ENCODE data around the gene PCP4.

The PCP4 gene

DNA sequence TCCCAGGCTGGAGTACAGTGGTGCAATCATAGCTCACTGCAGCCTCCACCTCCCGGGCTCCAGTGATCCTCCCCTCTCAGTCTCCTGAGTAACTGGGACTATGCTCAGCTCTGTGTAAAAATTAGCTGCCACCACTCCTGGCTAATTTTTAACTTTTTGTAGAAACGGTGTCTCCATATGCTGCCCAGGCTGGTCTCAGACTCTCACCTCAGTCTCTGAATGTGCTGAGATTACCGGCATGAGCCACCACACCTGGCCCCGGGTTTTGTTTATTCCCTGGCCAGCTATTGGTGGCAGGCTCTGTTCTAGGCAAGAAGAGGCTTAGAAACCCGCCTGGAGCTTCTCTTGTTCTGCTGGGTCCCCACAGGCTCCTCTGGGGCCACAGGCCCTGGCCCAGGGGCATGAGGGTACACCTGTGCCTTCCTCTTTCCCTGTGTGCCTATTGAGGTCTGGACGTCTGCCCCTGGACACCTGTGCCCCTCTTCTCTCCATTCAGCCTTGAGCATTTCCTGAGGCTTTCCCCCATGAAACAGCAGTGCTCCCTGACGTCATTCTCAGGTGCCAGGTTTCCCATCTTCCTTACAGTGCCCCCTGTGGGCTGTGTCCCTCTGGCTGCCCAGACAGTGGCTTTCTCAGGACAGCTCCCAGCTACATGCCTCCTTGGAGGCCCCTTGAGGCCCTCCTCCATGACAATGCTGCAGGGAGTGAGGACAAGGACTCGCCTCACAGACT is 57.5 kb downstream of the PCP4 start:
- no peak for DNase-seq (ENCODE audit: low spot score)

DNA sequence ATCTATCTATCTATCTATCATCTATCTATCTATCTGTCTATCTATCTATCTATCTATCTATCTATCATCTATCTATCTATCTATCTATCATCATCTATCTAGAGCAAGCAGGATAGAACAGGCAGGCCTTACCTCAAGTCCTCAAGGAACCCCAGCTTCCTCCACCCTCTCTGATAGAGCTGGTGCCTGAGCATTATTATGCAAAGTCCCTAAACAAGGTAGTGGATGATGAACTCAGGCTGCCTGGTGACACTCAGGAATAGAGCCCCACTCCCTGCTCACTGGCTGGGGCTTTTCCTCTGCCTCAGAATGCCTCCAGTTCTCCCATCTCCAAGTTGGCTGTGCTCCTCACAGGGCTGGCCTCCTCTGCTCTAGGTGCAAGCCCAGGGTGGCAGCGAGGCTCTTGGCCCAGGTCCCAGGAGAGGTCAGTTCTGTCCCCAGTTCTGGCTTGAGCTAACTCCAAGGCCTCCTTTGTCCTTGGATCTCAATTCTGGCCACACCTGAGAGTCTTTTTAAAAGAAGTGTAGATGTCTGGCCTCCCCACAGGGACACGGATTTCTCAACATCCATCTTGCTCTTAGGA is 60.2 kb downstream of the PCP4 start:
- DNase-seq (ENCODE audit: low spot score): no peak

DNA sequence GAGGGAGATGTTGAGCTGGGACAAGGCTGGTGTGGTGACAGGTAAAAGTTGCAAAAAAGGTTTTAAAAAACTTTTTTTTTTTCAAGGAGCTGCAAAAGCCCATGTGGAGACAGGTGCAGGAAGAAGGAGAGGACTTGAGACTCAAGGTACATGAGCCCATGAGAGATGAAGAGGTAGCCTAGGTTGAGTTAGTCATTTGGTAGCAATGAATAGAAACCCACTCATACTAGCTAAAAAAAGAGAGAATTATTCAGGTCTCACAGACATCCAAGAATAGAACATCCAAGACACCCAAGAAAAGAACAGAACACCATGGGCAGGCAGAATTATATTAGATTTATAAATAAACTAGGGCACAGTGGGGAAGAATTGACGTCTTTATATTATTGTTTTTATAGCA is 65.1 kb downstream of the PCP4 start:
- no peak for DNase-seq (ENCODE audit: low spot score)

DNA sequence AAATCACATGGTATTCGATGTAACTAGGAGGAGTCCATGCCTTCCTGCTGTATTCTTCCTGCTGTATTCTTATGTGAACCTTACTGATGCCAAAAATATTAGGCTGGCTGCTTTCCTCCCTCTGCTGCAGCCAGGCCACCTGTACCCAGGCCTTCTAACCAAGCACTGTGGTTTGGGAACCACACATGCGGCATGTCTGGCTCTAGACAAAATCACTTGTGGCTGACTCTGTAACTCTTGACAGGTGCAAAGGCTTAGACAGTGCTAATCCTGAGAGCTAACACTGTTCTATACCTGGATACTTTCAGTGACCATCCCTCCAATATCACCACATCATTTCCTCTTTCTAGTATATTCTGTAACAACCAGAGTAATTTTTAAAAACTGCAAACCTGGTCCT is 67.7 kb downstream of the PCP4 start:
- no peak for DNase-seq (ENCODE audit: low spot score)

DNA sequence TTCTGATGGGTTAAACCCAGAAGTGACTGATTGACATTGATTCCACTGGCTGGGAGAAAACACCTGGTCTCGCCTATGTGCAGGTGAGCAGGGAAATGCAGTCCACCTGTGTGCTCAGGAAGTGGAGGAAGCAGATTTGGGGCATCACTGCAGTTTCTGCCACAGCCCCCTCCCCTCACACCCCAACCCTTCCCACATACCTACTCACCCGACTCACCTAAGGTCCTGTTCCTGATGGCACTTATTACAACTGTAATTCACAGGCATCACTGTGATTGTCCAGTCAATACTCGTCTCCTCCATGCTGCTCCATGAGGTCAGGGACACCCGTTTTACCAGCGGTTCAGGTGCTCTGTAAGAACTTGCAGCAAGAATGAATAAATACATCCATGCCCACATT is 68.5 kb downstream of the PCP4 start:
- DNase-seq (ENCODE audit: low spot score): no peak

DNA sequence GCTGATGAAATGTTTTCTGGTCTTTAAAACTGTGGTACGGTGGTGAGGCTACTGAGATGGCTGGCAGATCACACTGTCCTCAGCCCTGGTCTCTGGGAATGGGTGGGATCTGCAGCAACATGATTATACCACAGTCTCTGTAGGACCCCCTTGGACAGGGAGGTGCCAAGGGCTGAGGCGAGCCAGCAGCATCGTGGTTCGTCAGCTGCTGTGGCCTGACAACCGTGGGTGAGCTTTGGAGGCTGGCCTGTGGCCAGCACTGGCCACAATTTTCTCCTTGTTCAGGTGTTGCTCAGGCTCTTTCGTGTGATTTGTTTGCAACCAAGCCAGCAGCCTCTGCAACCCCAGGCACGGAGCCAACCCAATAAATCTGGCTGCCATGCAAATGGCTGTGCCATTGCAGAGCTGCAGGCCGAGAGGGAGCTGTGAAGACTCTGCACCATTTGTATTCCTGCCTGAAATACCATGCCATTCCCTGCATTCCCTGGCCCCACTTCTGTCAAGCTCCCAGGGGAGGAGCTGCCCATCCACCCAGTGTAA is 70.9 kb downstream of the PCP4 start:
- no peak for DNase-seq (ENCODE audit: low spot score)

DNA sequence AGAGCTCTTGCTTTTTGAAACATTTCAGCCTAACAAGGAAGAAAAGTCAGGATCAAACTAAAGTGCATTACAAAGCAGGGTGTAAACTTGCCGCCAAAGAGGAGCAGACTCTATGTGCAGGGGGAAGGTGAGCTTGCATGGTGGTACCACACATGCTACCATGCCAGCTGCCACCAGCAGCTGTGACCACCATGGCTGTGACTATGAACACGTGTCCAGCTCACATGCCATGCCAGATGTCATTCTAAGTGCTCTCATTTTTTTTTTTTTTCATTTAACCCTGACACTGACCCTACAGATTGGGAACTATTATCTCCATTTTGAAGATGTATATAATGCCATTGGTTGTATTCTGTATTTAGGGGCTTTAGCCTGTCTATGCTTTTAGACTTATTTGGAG is 79.0 kb downstream of the PCP4 start:
- no peak for DNase-seq (ENCODE audit: low spot score)

DNA sequence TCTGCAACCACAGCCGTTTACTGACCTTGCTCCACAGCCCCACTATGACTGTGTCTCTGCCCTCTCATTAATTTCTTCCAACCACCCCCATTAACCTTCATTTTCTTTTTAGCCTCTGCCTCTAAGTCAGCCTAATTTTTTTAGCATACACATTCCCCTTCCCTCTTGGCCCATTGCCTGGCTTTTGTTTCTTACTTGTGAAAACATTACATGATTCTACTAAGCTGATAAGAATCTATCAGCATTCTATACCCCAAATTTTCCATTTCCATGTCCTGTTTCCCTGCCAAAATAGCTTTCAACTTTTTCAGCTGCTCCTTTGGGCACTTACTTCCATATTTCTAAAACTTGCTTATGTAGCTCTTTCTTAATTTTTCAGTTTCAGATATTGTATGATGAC is 79.8 kb downstream of the PCP4 start:
- no peak for DNase-seq (ENCODE audit: low spot score)

DNA sequence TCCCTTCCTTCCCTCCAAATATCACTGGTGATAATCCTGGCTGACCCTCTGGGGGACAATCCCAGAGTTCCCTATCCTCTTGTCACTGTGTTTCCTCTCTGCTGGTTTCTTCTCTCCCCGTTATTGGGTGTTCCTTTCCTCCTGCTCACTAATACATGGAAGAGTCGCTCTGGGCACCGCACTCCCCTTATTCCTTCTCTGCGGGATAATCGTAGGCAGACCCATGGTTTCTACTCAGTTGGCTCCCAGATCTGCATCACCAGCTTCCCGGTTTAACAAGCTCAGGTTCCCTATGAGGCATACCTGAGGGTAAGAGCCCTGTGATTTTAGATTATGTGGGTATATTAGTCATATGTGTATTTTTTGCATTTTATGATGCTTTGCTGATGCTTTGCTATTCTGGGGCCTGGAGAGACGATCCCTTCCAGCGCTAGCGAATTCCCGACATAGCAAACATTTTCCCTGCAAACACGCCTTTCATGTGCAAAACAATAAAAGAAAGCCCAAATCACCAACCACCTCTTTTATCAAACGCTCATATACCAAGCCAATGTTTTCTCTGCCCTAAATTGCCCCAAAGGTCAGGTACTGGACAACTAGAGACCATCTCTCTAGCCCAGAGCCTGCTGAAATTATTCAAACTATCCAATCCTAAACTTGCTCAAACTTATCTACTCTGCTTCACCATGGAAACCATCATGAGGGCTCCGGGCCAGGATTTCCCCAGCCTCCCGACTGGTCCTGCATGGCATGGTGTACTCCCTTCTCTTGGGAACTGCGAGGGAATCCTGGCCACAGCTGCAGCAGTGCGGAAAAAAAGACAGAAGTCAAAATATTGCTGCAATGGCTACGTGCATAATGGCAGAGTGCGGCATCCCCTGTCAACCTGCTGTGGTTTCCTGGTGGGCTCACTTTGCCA is 84.2 kb downstream of the PCP4 start:
- DNase-seq (ENCODE audit: low spot score): no peak

DNA sequence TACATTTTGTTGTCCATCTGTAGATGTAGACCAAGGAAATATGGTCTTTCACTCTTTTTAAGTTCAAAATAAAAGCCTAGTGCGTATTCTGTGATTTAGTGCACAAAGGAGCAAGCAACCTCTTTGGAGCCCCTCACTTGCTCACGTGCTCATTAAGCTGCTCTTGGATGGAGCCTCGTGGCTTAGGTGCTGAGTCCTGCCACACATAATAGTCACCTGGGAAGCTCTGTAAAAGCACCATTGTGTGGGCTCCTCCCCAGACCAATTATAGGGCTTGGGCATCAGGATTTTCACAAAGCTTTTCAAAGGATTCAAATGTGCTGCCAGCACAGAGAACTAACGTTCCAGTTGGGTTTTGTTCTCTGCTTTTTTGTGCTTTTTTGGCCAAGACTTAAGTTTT is 85.0 kb downstream of the PCP4 start:
- no peak for DNase-seq (ENCODE audit: low spot score)

DNA sequence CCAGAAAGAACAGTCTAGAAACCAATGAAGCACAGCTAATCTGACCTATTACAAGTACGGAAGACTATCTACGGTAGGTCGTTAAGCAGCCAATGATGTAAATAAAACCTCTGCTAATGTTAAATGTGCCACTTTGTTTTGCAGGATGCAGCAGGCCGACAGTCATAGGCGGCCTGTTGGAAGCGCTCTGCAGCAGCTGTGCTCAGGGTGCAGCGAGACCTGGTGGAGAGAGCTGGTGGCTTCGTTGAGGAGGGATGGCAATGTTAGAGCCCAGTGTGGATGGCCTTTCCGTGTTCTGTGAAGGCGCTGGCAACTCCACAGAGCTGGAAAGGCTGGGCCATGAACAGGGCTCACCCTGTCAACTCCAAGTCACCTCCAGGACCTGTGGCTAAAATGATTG is 87.3 kb downstream of the PCP4 start:
- no peak for DNase-seq (ENCODE audit: low spot score)

DNA sequence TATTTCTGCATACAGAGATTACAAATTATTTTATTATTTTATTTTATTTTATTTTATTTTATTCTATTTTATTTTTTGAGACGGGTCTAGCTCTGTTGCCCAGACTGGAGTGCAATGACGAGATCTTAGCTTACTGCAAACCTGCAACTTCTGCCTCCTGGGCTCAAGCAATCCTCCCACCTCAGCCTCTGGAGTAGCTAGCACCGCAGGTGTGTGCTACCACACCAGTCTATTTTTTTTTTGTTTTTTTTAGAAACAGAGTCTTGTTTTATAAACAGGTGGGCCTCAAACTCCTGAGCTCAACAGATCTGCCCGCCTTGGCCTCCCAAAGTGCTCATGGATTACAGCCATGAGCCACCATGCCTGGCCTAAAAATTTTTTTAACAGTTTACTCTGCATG is 88.1 kb downstream of the PCP4 start:
- no peak for DNase-seq (ENCODE audit: low spot score)

DNA sequence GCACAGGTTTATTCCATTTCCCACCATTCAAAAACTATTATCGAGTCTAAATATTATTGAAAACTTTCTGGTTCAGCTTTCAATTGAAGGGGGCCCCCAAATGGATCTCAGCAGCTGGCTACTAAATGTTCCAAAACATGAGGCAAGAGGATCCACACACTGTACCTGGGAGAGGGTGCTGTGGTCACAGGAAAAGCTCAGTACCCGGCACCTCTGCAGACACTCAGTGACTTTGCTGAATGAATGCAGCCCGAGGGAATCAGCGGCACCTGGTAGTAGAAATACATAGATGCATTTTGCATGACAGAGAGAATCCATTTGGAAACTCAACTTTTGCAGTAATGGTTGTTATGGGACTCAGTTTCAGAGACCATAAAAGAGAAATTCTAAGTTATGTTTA is 89.3 kb downstream of the PCP4 start:
- no peak for DNase-seq (ENCODE audit: low spot score)

DNA sequence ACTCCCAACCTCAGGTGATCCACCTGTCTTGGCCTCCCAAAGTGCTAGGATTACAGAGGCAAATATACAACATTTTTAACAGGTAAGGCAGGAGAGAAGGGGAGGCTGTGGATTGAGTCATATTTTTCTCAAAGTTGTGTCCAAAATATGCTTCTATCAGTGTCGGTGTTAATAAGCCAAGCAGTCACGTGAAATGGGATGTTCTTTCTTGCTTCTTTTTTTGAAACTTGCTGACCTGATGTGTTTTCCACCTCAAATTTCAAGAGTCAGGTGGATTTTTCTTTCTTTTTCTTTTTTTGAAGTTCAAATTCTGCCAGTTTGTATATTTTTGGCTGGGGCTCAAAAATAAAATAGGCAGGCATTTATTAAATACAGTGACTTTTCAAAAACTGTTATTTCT is 91.5 kb downstream of the PCP4 start:
- DNase-seq (ENCODE audit: low spot score): no peak

DNA sequence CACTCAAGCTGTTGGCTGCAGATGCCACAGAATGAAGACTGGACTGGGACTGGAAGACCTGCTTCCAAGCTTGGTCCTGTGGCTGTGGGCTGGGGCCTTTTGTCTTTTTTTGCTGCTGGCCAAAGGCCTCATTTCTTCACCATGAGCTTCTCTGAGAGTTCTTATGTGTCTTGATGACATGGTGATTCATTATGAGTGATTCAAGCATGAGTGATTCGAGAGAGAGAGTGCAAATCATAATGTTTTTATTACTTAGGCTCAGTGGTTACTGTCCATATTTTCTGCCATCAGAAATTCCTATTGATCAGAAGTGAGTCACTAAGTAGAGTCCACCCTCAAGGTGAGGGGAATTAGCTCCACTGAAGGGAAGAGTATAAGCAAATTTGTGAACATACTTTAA is 94.0 kb downstream of the PCP4 start:
- DNase-seq (ENCODE audit: low spot score): no peak

DNA sequence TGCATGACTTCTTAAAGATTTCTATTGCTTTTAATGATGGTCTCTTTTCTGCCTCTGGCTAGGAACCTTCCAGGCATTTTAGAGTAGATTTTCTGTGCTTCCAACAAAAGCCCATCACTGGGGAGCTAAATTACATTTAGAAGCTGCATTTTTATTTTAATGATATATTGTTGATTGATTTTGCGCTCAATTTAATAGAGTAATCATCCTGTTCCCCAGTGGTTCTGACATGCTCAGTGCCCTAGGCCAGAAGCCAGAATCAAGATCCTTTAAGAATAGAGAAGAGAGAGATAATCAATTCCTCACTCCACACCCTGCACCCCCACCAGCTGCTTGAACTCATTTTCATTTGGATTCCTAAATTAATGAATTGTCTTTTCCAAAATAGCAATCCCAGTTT is 97.8 kb downstream of the PCP4 start:
- DNase-seq (ENCODE audit: low spot score): no peak

DNA sequence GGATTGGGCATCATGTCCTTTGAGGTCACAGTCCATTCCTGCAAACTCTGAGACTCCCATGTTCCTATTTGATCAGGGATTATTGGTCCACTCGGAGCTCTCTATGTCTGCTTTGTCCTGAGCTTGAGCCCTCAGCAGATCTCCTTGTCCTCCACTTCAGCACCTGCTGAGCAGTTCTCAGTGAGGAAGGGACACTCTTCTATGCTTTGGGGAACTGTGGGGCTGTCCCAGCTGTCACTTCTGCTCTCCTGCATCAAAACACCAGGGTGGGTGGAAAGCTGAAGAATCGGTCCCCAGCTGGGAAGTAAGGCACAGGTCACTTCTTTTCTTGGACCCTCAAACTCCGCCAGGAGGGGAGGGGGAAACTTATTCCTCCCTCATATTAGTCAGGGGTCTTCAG is 99.5 kb downstream of the PCP4 start:
- DNase-seq (ENCODE audit: low spot score): no peak

DNA sequence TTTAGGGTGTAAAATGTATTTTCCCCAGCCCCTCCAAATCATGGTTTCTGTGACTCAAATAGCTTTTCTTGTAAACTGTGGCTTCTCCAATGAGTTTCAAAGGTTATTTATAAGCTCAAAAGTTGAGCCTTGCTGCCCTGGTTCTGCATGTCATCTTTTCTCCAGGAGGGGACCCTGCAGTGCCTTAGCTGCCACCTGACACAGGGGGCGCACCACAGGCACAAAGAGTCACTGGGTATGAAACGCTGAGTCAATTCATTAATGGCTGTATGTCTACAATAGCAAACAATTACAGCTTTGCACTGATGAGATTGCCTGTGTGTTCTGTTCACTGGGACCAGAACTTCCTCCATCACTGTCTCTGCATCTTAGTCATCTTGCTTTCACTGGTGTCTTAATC is 100.8 kb downstream of the PCP4 start:
- DNase-seq (ENCODE audit: low spot score): no peak

DNA sequence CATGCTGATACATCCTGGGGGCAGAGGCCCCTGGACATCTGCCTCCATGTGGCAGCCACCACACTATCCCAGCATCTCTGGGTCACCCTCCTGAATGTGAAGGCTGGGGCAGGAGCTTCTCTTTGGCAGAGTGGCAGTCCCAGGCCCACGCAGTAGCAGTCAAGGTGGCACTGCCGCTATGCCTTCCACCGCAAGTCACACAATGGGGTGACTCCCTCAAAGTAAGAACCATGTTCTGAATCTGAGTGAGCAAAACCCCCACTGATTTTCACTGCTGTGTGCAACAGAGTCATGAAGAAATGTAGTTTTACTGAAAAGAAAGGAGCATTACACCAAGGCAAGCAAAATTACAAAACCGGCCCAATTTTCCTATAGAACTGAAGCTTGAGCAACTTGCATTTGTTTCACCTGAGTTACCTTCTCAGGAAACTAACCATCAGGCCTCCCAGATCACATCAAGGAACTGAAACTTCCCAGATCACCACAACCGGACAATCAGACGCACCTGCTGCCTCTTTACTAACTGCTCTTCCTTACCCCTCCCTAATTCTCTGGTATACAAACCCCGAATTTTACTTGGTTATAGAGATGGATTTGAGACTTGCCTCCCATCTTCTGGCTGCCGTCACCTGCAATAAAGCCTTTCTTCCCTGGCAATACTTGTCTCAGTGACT is 102.6 kb downstream of the PCP4 start:
- no peak for DNase-seq (ENCODE audit: low spot score)

DNA sequence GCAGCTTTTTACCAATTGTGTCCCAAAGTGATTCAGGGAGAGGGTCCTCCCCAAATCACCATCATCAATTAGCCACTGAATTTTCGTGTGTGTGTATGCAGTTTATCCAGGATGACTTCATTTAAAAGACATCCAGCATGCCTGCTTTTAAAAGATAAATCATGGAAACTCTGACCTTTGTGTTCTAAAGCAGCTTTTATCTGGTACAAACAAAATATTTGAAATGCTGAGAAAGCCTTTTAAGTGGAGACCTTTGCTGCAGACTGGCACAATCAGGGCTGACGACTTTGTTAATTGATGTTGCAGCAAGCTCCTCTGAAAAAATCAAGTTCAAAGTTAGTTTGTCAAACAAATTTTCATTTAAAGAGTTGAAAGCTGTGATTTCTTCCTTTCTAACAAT is 104.7 kb downstream of the PCP4 start:
- DNase-seq (ENCODE audit: low spot score): no peak

DNA sequence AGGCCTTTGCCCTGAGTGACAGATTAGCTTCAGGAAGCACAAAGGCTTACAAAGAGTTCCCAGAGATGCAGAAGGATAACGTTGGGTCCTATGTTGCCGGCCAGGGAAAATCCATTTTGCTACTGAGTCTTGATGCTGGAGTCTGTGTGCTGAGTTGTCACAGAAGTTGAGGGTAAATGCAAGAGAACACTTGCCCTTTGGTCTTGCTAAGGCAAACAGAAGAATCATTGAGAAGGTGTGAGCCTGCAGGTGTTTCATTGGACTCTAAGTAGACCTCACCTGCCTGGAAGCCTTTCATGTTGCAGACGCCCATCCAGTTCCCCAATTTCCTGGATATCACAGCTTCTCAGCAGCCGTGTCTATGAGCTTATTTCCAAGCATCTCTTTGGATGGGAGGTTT is 105.2 kb downstream of the PCP4 start:
- DNase-seq (ENCODE audit: low spot score): no peak

DNA sequence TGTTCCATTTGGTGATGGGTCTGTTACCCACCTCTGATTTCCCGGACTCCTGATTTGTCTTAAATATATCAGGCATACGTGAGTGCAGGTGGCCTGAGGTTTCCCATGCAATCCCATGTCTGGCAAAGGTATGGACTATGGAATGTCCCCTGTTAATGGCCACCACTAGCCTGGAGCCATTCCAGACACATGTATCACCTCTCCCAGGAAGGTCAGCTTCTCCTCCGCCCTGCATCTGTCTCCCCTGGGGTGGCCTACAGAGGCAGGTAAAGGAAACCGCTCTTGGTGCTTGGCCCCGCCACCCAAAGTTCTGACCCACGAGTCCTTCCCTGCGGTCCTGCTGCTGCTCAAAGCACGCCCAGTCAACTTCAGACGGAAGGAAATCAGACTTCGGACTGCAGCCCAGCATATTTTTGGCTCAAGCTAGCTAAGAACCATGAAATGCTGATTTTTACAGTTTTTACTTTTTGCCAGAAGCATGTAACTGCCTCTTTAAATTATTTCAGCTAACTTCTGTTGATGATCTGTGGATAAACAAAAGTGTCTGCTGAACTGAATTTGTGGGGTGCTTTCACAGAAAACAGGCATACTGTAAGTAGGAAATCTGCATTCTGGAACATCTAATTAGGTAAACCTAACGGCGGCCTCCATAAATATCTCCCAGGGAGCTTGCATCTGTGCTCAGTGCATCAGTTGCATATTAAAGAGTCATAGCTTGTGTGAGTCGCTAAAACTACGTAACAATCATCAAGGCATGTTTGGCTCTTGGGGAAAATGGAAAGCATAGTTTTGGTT is 105.9 kb downstream of the PCP4 start:
- DNase-seq (ENCODE audit: low spot score): no peak
